ENCODE measurements around the gene SNX25. TPM values are rescaled to one million over a fixed set of nuclear protein-coding genes. Genes with fewer than 3 reads are reported as not detected.
"Not testable (repeated sequence)": the region's sequence is repeated elsewhere in the genome, so short reads cannot be mapped to it uniquely, and the experiment has no call there.

The SNX25 gene
- total RNA-seq, 4 donors from 2014 or later: 11.3 to 17.3 (median 13.4) TPM

- Histone ChIP-seq H3K27me3 (no peaks in the 10 kb centered on the region), H3K4me3 (no peak overlapping the region), H3K4me1 (peaks cover 25 to 30% of the 10 kb centered on the region in 2 donors), H3K36me3 (no peaks in the 10 kb centered on the region), H3K9me3 (no peaks in the 10 kb centered on the region), H3K27ac (no peak overlapping the region)
- intact Hi-C loops (cut with DNase I; ENCODE audit: low total_unique reads) (loop anchor here (10.0 kb wide), 2 partner anchors 387 to 463 kb away; no protein-coding TSS in a partner anchor), in situ Hi-C loops (cut with MboI; ENCODE audit: low sequenced_read_pairs in 4 of 4) (loop anchor here in 3 of 4 donors (10.0 to 25.0 kb wide), 3 partner anchors 180 to 405 kb away; partner anchors contain the start of genes ANKRD37 (in 3 of the 3) and LRP2BP (in 3 of the 3))
- DNase-seq (no peak), ATAC-seq (no peak)
- TF ChIP-seq POLR2A (IDR thresholded peaks at IDR 0.05): no peak
- TF ChIP-seq, protein P1, sequence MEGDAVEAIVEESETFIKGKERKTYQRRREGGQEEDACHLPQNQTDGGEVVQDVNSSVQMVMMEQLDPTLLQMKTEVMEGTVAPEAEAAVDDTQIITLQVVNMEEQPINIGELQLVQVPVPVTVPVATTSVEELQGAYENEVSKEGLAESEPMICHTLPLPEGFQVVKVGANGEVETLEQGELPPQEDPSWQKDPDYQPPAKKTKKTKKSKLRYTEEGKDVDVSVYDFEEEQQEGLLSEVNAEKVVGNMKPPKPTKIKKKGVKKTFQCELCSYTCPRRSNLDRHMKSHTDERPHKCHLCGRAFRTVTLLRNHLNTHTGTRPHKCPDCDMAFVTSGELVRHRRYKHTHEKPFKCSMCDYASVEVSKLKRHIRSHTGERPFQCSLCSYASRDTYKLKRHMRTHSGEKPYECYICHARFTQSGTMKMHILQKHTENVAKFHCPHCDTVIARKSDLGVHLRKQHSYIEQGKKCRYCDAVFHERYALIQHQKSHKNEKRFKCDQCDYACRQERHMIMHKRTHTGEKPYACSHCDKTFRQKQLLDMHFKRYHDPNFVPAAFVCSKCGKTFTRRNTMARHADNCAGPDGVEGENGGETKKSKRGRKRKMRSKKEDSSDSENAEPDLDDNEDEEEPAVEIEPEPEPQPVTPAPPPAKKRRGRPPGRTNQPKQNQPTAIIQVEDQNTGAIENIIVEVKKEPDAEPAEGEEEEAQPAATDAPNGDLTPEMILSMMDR (IDR thresholded peaks at IDR 0.05 in 4 of 5, conservative IDR thresholded peaks at IDR 0.05 in 1 of 5): no peak
These were observed 1.9 kb upstream of the SNX25 start for GRCh38 chr4:185207466-185207865.

- intact Hi-C loops (cut with DNase I; ENCODE audit: low total_unique reads) (loop anchor here (1.0 to 10.0 kb wide), 5 partner anchors 48 to 465 kb away; partner anchors contain the start of gene ANKRD37), in situ Hi-C loops (cut with MboI; ENCODE audit: low sequenced_read_pairs in 4 of 4) (loop anchor here in 3 of 4 donors (10.0 to 25.0 kb wide), 3 partner anchors 178 to 403 kb away; partner anchors contain the start of genes ANKRD37 (in 3 of the 3) and LRP2BP (in 3 of the 3))
- peak; percentile 52 to 57 for ATAC-seq
- Histone ChIP-seq H3K4me1 (peaks cover 15 to 20% of the 10 kb centered on the region in 2 donors), H3K27ac (peak overlapping the region; percentile 75 to 90 (median 82)), H3K4me3 (peak overlapping the region; percentile 56 to 80 (median 68))
- not testable (repeated sequence) for DNase-seq, H3K9me3 ChIP-seq, H3K36me3 ChIP-seq, H3K27me3 ChIP-seq
- TF ChIP-seq, protein P1 (IDR thresholded peaks at IDR 0.05 in 4 of 5, conservative IDR thresholded peaks at IDR 0.05 in 1 of 5): peak in 1 of 5 experiments; percentile 5
These were observed 379 bp downstream of the SNX25 start for GRCh38 chr4:185209852-185210101.

DNA sequence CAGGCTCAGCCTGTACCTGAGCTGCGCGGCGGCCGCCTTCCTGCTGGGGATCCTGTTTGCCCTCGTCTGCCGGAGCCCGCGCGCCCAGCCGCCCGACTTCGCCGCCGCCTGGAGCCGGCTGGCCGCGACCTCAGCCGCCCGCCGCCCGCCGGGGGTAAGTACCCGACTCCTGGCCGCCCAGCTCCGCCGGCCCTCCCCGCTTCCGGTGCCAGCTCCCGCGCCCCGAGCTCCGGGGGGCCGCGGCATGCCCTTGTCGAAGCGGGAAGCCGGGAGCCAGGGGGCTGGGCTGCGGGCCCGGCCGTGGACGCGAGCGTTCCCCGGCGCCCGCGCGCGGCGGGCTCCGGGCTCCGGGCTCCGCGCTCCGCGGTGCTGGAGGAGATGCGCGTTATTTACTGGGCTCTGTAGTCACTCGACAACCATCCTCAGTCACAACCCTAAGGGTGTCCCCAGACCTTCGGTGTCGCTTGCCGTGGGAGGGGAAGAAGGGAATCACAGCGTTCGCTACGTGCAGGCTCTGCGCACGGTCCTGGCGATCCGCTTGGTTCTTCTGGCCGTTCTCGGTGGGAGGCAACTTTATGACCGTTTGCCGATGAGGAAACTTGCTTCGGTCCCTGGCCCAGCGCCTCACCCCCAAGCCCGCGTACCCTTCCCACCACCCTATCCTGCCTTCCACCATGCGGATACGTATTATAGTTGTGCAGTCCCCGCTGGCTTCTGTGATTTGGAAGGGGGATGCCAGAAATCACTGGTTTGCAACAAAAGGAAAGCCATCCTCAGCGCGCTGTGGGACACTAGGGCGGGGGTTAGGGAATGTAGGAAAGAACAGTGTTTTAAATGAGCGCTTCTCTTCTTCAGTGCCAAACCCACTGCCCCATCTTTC is 944 bp downstream of the SNX25 start:
- Histone ChIP-seq H3K27me3 (no peaks in the 10 kb centered on the region), H3K9me3 (no peaks in the 10 kb centered on the region), H3K36me3 (no peaks in the 10 kb centered on the region), H3K4me1 (peaks cover 14 to 16% of the 10 kb centered on the region in 2 donors), H3K4me3 (peak overlapping the region; percentile 56 to 80 (median 68)), H3K27ac (peak overlapping the region; percentile 75 to 90 (median 82))
- intact Hi-C loops (cut with DNase I; ENCODE audit: low total_unique reads): loop anchor here (5.0 to 10.0 kb wide), 2 partner anchors 47 to 94 kb away; no protein-coding TSS in a partner anchor
- TF ChIP-seq, protein P1 (IDR thresholded peaks at IDR 0.05 in 4 of 5, conservative IDR thresholded peaks at IDR 0.05 in 1 of 5): no peak
- peak in 1 of 2 donors; percentile 49 for TF ChIP-seq POLR2A (IDR thresholded peaks at IDR 0.05)
- in situ Hi-C loops (cut with MboI; ENCODE audit: low sequenced_read_pairs in 4 of 4): loop anchor here in 2 of 4 donors (25.0 kb wide), 2 partner anchors 177 to 402 kb away; partner anchors contain the start of genes ANKRD37 (in 1 of the 2) and LRP2BP (in 1 of the 2)
- ATAC-seq: peak; percentile 43 to 48
- peak; percentile 24 to 40 for DNase-seq

- H3K27ac ChIP-seq: peak overlapping the region; percentile 75 to 90 (median 82)
- H3K4me3 ChIP-seq: peak overlapping the region; percentile 56 to 80 (median 68)
- in situ Hi-C loops (cut with MboI; ENCODE audit: low sequenced_read_pairs in 4 of 4): loop anchor here in 2 of 4 donors (25.0 kb wide), 2 partner anchors 176 to 401 kb away; partner anchors contain the start of genes ANKRD37 (in 1 of the 2) and LRP2BP (in 1 of the 2)
- H3K27me3 ChIP-seq: no peaks in the 10 kb centered on the region
- intact Hi-C loops (cut with DNase I; ENCODE audit: low total_unique reads): loop anchor here (5.0 to 10.0 kb wide), 2 partner anchors 46 to 94 kb away; no protein-coding TSS in a partner anchor
- H3K4me1 ChIP-seq: peaks cover 14 to 16% of the 10 kb centered on the region in 2 donors
- no peak for TF ChIP-seq POLR2A (IDR thresholded peaks at IDR 0.05)
- TF ChIP-seq, protein P1 (IDR thresholded peaks at IDR 0.05 in 4 of 5, conservative IDR thresholded peaks at IDR 0.05 in 1 of 5): no peak
- no peaks in the 10 kb centered on the region for H3K9me3 ChIP-seq
- ATAC-seq (no peak), DNase-seq (no peak)
- H3K36me3 ChIP-seq: no peaks in the 10 kb centered on the region
These were observed 1.6 kb downstream of the SNX25 start for GRCh38 chr4:185211035-185211434.

Data from gastrocnemius medialis (tissue), 4 donors.